A673 (cell line): ENCODE measurements around the gene CFAP46. TPM values are rescaled to one million over a fixed set of nuclear protein-coding genes. Genes with fewer than 3 reads are reported as not detected.
"Not testable (repeated sequence)": the region's sequence is repeated elsewhere in the genome, so short reads cannot be mapped to it uniquely, and the experiment has no call there.

Source experiments
- BruUV-seq: library from RNA; stranded (reverse); fragments of 400-500 nt; replicated peaks from 2 replicates; lab custom pipeline; 2021; lab: Mats Ljungman, UMichigan
- CTCF ChIA-PET: fragments of 300-600 bp; sonication (Branson Sonifier 250); formaldehyde crosslinking; loops from one replicate; lab custom pipeline; 2022; ENCODE audit warnings: antibody characterized with exemption; lab: Charles Lee
- POLR2A ChIA-PET: fragments of 300-600 bp; sonication (Branson Sonifier 250); formaldehyde crosslinking; loops from one replicate; lab custom pipeline; 2022; ENCODE audit warnings: antibody characterized with exemption; ENCODE audit not compliant: low non-redundant PET; lab: Charles Lee
- DNase-seq: peaks from one replicate; pipeline ENCODE4 v3.0.0-alpha.2; 2015; ENCODE audit warnings: low spot score
- H3K27ac ChIP-seq: fragments of 200-600 bp; sonication (generic); 2 replicates; pipeline ENCODE4 v1.5.1; 2016; ENCODE audit warnings: mixed run types, low read depth, mild to moderate bottlenecking, mixed read lengths, antibody characterized with exemption, low read length; ENCODE audit not compliant: poor library complexity, severe bottlenecking
- H3K27me3 ChIP-seq: fragments of 200-600 bp; sonication (generic); replicated peaks from 2 replicates; pipeline ENCODE4 v1.6.1; 2017; ENCODE audit warnings: mixed run types, low read depth, mild to moderate bottlenecking, mixed read lengths, antibody characterized with exemption, low read length; ENCODE audit not compliant: insufficient read depth, poor library complexity
- H3K36me3 ChIP-seq: fragments of 200-600 bp; sonication (generic); 2 replicates; pipeline ENCODE4 v1.6.1; 2016; ENCODE audit warnings: mixed run types, mild to moderate bottlenecking, mixed read lengths, antibody characterized with exemption, low read length; ENCODE audit not compliant: insufficient read depth, poor library complexity, severe bottlenecking
- H3K4me1 ChIP-seq: fragments of 200-600 bp; sonication (generic); 2 replicates; pipeline ENCODE4 v1.6.1; 2017; ENCODE audit warnings: mixed run types, mild to moderate bottlenecking, mixed read lengths, antibody characterized with exemption, low read length; ENCODE audit not compliant: insufficient read depth, poor library complexity, severe bottlenecking
- H3K4me3 ChIP-seq: fragments of 200-600 bp; sonication (generic); 2 replicates; pipeline ENCODE4 v1.5.1; 2016; ENCODE audit warnings: low read depth, mixed run types, mild to moderate bottlenecking, mixed read lengths, low read length; ENCODE audit not compliant: poor library complexity, severe bottlenecking
- H3K9me3 ChIP-seq: fragments of 200-600 bp; sonication (generic); 2 replicates; pipeline ENCODE4 v1.6.1; 2016; ENCODE audit warnings: mixed run types, low read depth, mild to moderate bottlenecking, mixed read lengths, antibody characterized with exemption, low read length; ENCODE audit not compliant: poor library complexity, severe bottlenecking
- EZH2 ChIP-seq: fragments of 200-600 bp; sonication (generic); IDR thresholded peaks from 2 replicates; pipeline ENCODE4 v1.6.1; 2017; ENCODE audit warnings: borderline replicate concordance, low read depth, mild to moderate bottlenecking, mixed read lengths, antibody characterized with exemption, low read length; ENCODE audit not compliant: poor library complexity, severe bottlenecking
- intact Hi-C: fragments of 100-400 bp; cut with micrococcal nuclease; formaldehyde crosslinking; loops from one replicate; pipeline ENCODE4 v1.10.0; 2022; ENCODE audit not compliant: unreplicated experiment
- total RNA-seq: library from RNA; stranded (reverse); gene quantifications from 2 replicates; pipeline ENCODE4 v1.2.3, GENCODE V29; 2021
- TF ChIP-seq, protein P1 (sequence below): fragments of 300-800, 200-600 bp; sonication (generic); conservative IDR thresholded peaks from 2 replicates; pipeline ENCODE4 v1.5.1; 2017; ENCODE audit warnings: low read depth, mild to moderate bottlenecking, antibody characterized with exemption, low read length, moderate library complexity, mixed read lengths

The CFAP46 gene
- total RNA-seq, 1 experiment from 2014 or later: 1.9 TPM

GRCh38 chr10:132798876-132799275 lies 143.5 kb downstream of the CFAP46 start:
- no peak for DNase-seq
- TF ChIP-seq, protein P1, sequence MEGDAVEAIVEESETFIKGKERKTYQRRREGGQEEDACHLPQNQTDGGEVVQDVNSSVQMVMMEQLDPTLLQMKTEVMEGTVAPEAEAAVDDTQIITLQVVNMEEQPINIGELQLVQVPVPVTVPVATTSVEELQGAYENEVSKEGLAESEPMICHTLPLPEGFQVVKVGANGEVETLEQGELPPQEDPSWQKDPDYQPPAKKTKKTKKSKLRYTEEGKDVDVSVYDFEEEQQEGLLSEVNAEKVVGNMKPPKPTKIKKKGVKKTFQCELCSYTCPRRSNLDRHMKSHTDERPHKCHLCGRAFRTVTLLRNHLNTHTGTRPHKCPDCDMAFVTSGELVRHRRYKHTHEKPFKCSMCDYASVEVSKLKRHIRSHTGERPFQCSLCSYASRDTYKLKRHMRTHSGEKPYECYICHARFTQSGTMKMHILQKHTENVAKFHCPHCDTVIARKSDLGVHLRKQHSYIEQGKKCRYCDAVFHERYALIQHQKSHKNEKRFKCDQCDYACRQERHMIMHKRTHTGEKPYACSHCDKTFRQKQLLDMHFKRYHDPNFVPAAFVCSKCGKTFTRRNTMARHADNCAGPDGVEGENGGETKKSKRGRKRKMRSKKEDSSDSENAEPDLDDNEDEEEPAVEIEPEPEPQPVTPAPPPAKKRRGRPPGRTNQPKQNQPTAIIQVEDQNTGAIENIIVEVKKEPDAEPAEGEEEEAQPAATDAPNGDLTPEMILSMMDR: no peak
- no peak for TF ChIP-seq EZH2
- Histone ChIP-seq H3K4me1 (peaks cover 6% of the 10 kb centered on the region), H3K9me3 (no peaks in the 10 kb centered on the region), H3K27ac (no peak overlapping the region), H3K4me3 (no peak overlapping the region), H3K36me3 (no peaks in the 10 kb centered on the region), H3K27me3 (peaks cover 36% of the 10 kb centered on the region)
- intact Hi-C loops: loop anchor here (10.0 kb wide), 1 partner anchor 134 kb away; no protein-coding TSS in a partner anchor
- no TSS peak for BruUV-seq
- CTCF ChIA-PET: no interaction called here
- POLR2A ChIA-PET: no interaction called here

GRCh38 chr10:132798403-132798802 lies 144.0 kb downstream of the CFAP46 start:
- H3K27me3 ChIP-seq: peaks cover 36% of the 10 kb centered on the region
- H3K9me3 ChIP-seq: no peaks in the 10 kb centered on the region
- TF ChIP-seq, protein P1: no peak
- no peak for TF ChIP-seq EZH2
- peaks cover 11% of the 10 kb centered on the region for H3K4me1 ChIP-seq
- ChIA-PET CTCF (no interaction called here), POLR2A (no interaction called here)
- H3K27ac ChIP-seq: no peak overlapping the region
- BruUV-seq: no TSS peak
- H3K4me3 ChIP-seq: no peak overlapping the region
- H3K36me3 ChIP-seq: no peaks in the 10 kb centered on the region
- no peak for DNase-seq
- intact Hi-C loops: loop anchor here (10.0 kb wide), 1 partner anchor 134 kb away; no protein-coding TSS in a partner anchor

GRCh38 chr10:132797986-132798385 lies 144.4 kb downstream of the CFAP46 start:
- intact Hi-C loops: loop anchor here (10.0 kb wide), 1 partner anchor 133 kb away; no protein-coding TSS in a partner anchor
- CTCF ChIA-PET, H3K4me3 ChIP-seq, H3K27ac ChIP-seq, H3K36me3 ChIP-seq, BruUV-seq, POLR2A ChIA-PET, H3K9me3 ChIP-seq, DNase-seq: not testable (repeated sequence)
- H3K4me1 ChIP-seq: peaks cover 13% of the 10 kb centered on the region
- H3K27me3 ChIP-seq: peaks cover 36% of the 10 kb centered on the region

DNA sequence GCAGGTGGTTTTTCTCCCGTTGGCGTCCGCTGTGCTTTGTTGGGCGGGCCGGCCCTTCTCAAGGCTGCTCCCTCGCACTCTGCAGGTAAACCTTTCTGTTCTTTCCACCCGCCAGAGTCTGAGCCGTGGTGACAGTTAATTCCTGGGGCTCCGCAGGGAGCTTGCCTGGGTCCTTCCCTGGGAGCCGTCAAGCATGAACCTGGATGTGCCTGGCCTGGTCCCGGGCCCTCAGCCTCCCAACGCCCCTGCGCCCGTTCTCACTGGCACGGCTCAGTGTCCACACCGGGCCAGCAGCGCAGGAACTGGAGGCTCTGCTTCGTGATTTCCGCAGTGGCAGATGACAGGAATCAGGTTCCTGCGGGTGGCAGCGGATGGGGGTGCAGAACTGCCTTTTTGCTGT lies 145.5 kb downstream of the CFAP46 start:
- no peak for TF ChIP-seq EZH2
- TF ChIP-seq, protein P1: no peak
- POLR2A ChIA-PET: no interaction called here
- BruUV-seq: no TSS peak
- DNase-seq: no peak
- Histone ChIP-seq H3K27me3 (peaks cover 36% of the 10 kb centered on the region), H3K9me3 (no peaks in the 10 kb centered on the region), H3K4me1 (peaks cover 13% of the 10 kb centered on the region), H3K27ac (no peak overlapping the region), H3K36me3 (no peaks in the 10 kb centered on the region), H3K4me3 (no peak overlapping the region)
- CTCF ChIA-PET: no interaction called here
- intact Hi-C loops: loop anchor here (10.0 kb wide), 1 partner anchor 132 kb away; no protein-coding TSS in a partner anchor
